ENCODE measurements around the gene RPF1.
"Not testable (repeated sequence)": the region's sequence is repeated elsewhere in the genome, so short reads cannot be mapped to it uniquely, and the experiment has no call there.

RPF1 gene

DNA sequence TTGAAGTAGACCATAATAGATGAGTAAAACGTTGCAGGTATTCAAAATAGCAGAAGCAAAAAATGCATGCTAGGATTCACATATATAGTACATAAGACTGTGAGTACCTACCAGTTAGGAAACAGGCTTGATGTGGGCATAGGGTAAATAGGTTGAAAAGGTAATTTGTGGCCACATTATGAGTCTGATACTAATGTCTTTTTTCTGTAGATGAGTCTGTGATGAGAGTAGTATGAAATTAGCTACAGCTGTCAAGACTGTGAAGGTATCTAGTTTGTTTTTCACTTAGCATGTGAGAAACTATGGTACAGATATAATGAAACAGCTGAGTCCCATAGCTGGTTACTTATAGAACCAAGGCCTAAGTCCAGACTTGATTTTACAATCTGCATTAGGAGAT lies 14.7 kb downstream of the RPF1 start:
- no peak for DNase-seq

DNA sequence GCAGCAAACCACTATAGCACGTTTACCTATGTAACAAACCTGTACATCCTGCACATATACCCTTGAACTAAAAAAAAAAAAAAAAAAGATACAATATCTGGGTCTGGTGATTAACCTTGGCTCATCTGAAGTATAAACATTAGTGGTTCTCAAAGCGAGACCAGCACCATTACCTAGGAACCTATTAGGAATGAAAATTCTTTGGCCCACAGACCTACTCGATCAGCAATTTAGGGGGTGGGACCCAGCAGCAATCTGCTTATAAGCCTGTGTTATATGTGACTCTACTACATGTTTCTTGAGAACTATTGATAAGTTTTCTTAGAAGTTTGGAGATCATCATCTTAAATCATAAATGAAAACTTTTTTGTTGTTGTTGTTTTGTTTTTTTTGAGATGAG lies 17.4 kb downstream of the RPF1 start:
- no peak for DNase-seq

DNA sequence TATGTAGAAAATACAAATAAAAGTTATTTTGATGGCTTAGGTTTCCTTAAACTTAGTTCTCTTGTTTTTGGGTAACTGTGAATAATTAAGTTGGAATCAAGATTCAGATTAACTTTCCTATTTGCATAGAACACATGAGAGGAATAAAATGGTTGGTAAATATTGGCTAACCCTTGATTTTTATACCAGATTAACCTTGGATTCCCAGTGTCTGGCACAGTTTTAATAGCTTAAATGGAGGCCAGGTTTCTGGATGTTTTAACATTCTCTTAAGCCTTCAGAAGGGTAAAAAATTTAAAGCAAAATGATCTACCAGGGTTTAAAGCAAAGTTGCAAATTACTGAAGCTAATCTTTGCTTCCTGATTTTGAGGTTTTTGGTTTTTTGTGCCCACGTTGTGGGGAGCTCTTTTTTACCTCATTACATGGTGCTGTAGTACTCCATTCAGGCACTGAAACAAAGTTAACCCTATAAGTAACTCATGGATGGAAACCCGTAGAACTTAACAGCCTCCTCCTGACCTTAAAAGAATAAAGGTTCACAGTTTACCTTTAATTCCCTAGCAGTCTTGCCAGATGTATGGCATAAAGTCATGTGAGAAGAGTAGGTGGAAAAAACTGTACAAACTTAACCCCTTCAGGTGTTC lies 18.7 kb downstream of the RPF1 start:
- DNase-seq, result no peak

DNA sequence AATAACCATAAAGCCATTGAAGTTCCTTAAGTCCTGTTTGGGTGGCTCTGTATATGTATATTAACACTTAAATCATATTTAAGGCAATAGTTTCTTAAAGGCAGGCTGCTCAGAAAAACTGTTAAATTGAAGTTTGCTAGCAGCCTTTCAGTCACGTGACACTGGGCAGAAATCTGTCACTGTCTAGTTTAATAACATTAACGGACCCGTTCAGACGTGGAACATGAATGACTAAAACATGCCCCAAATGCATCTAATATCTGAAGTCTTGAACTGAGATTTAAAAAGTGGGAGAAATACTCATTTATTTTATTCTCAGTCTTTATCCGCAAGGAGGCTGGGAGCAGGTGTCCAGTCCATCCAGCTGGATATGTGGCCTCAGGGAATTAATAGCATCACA lies 23.9 kb downstream of the RPF1 start:
- no peak for DNase-seq

DNA sequence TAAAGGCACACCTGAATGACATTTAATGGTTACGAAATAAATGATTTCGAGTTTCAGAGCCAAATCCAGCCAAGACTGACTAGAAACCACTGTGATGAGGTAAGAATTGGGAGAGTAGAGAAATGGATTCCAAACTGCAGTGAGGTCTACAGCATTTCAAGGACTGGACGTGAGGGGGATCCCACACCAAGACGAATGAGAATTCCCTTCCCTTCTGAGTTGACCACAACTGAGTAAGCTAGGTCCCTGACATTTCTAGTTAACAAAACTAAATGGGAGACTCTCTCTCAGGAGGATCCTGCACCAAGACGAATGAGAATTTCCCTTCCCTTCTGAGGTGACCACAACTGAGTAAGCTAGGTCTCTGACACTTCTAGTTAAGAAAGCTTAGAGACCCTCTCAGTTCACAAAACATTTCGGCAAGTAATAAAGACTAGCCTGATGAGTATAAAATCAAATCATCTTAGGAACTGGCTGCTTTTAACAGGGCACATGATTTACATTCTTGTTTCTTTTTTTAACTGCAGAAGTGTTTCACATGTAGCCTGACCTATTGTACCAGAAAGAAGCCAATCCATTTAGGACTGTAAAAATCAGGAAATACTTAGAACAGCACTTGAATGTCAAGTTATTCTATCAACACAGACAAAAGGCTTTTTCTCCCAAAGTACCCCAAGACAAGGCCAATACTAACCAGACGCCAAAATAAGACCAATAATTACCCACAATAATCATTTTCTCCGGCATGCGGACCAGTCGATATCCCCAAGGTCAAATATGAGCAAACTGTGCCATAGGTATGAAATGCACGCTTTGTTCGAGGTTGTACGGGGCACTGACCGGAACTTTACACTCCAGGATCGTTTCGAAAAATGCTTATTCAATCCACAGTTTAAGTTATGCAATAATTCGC lies 25.8 kb downstream of the RPF1 start:
- DNase-seq, result no peak

DNA sequence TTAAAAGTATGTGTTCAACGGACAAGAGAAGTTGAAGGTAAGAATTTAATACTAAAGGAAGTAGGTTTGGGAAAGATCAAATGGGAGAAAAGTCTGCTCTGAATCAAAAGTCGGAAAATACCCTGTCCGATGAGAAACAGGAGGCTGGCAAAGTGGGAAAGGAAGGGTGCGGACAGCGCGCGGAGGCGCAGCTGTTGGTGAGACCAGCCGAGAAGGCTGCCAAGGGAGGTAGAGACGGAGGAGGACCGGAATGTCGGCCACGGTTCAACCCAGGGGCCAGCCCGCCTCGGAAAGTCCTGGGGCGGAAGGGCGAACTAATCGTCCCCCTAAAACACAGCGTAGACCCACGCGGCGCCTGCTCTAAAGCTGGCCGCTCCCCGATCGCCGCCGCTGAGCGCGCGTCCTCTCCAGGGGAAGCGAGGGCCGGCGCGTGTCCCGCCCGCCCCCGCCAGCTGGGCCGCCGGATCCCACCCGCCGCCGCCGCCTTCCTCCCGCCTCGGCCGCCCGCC lies 26.5 kb downstream of the RPF1 start:
- no peak for DNase-seq

DNA sequence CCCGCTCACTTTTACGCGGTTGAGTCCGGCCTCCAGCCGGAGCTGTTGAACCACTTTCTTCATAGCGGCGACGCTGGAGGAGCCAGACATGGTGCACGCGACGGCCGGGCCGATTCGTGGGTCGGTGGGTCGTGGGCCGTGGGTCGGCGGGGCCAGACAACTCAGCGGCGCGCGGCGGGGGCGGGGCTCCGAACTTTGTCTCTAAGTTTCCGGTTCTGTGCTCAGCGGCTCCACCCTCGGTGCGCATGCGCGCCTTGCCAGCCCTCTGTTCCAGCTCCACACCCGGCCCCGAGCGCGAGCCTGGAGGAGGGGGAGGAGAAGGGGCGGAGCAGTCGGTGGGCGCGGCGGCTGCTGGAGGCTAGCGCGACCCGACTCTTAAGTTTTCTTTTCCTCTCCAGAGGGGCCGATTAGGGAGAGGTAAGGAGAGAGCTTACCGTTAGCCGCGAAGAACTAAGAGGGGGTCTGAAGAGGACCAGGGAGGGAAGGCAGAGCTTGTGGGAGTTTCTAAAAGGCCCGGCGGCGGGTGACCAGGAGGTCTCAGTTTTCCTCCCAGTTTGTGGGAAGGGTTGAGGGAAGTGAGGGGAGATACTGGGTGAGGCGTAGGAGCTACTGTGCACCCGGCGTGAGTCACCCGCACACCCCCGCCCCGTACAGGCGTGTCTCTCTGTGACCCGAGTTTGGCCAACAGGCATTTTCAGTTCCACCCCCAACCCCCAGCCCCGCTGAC lies 27.1 kb downstream of the RPF1 start, which contains the start of the genes GNG5 and SPATA1:
Gene GNG5, minus strand, starts transcription at position 580 of the 727 bp plus-strand sequence. Its CDS starts 490 bp downstream, at position 90.
Gene SPATA1, plus strand, starts transcription at position 385 of the 727 bp plus-strand sequence. CDS start 9,974 bp downstream, outside the sequence.
- DNase-seq, result peak; percentile 98 to 99

DNA sequence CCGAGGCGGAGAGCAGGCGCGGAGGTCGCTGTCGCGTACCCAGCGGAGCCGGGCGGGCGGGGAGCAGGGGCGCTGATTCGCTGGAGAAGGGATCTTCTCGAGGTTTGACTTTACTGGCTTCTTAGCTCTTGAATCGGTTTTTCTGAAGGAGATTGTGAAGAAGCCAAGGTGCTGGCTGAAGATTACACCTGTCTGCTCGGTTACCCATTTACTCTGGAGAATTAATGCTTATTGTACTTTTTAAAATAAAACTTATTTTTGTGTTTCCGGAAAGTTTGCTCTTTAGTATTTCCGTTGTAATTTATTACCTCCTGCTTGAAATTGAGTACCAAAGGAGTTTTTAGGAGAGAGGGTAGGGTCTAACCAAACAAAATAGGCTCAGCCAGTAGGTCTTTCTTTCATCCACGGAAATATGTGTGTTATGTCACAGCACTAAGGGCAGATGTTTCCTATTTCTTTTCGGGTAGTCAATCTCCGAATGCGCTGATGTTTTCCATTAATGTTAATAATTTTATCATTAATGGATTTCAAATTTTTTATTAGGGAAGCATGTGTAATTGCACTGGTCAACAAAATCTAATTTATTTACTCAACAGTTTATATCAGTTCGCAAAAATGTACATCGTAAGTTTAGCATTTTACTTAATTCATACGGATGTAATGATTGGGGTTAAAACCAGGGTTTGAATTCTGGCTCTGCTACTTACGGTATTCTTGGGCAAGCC lies 27.8 kb downstream of the RPF1 start:
- DNase-seq, result no peak

DNA sequence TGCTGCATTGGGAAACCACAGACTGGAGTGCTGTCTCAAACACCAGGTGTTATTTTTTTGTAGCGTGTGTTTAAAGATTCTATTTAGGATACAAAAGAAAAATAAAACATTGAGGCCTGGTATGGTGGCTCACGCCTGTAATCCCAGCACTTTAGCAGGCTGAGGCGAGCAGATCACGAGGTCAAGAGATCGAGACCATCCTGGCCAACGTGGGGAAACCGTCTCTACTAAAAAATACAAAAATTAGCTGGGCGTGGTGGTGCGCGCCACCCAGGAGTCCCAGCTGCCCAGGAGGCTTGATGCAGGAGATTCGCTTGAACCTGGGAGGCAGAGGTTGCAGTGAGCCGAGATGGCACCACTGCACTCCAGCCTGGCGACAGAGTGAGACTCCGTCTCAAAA lies 28.8 kb downstream of the RPF1 start:
- DNase-seq, result not testable (repeated sequence)

DNA sequence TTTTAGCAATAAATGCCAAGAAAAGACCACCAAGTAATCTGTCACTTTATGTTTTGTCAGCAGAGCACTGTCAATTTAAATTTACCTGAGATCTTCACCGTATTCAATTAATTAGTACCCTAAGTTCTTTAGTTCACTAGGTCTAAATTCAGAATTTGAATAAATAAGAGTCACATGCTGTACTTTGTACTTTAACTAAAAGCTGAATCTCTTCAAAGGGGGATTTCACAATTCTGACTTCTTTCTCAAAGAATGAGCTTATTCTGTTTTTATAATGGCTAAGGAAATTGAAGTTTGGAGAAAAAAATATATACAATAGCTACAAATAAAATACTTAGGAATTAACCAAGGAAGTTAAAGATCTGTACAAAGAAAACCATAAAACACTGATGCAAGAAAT lies 29.4 kb downstream of the RPF1 start:
- no peak for DNase-seq

DNA sequence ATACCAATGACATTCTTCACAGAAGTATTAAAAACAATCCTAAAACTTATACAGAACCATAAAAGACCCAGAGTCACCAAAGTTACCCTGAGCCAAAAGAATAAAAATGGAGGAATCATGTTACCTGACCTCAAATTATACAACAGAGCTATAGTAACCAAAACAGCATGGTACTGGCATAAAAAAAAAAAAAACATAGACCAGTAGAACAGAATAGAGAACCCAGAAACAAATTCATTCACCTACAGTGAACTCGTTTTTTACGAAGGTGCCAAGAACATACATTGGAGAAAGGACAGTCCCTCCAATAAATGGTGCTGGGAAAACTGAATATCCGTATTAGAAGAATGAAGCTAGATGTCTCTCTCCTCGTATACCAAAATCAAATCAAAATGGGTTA lies 30.0 kb downstream of the RPF1 start:
- DNase-seq, result no peak

DNA sequence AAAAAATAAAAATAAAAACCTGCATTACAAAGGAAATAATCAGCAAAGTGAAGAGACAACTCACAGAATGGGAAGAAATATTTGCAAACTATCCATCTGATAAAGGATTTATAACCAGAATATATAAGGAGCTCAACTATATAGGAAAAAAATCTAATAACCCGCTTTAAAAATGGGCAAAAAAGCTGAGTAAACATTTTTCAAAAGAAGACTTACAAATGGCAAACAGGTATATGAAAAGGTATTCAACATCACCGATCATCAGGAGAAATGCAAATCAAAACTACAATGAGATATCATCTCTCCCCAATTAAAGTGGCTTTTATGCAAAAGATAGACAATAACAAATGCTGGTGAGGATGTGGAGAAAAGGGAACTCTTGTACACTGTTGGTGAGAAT lies 31.1 kb downstream of the RPF1 start:
- DNase-seq, result no peak

DNA sequence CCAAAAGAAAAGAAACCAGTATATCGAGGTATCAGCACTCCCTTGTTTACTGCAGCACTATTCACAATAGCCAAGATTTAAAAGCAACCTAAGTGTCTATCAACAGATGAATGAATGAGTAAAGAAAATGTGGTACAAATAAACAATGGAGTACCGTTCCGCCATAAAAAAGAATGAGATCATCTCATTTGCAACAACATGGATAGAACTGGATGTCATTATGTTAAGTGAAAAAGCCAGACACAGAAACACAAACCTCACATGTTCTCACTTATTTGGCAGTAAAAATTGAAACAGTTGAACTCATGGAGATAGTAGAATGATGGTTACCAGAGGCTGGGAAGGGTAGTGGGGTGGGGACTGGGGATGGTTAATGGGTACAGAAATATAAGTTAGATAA lies 31.6 kb downstream of the RPF1 start:
- DNase-seq, result no peak

DNA sequence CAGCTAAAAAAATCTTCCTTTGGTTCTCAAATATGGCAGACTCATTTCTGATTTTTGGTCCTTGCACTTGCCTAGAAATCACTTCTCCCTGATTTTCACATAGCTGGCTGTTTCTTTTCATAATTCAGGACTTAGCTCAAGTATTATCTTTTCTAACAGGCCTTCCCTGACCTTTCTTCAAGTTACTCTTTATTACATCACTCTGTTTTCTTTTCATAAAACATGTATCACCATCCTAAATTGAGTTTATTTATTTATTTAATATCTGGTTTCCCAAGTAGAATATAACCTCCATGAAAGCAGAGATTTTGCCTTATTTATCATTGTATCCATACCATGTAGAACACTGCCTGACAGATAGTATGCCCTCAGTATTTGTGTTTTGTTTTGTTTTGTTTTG lies 45.5 kb downstream of the RPF1 start:
- DNase-seq, result no peak

DNA sequence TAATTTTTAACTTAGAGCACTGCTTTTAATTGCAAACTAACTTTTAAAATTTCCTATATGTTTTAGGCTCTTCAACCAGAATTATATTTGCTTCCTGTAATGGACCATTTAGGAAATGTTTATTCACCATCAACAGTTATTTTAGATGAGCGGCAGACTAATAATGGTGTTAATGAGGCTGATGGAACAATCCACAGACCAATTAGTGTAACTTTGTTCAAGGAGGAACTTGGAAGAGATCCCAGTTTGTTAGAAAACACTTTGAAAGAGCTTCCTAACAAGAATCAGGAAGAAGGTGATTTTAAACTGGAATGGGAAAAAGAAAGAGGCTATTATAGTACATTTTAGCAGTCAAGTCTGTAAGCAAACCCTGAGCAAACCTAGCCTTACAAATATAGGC lies 46.7 kb downstream of the RPF1 start:
- DNase-seq, result no peak

DNA sequence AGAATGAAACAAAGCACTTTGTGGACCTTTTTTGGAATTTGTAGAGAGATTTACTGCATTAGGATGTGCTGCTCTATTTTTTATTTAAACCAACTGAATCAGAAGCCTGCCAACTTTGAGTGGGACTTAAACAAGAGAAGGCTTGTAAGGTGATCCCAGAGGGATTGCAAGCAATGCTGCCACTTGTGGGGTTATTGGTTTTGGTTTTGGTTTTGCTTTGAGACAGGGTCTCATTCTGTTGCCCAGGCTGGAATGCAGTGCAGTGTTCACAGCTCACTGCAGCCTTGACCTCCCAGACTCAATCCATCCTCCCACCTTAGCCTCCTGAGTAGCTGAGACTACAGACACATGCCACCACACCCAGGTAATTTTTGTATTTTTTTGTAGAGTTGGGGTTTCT lies 59.5 kb downstream of the RPF1 start:
- no peak for DNase-seq

DNA sequence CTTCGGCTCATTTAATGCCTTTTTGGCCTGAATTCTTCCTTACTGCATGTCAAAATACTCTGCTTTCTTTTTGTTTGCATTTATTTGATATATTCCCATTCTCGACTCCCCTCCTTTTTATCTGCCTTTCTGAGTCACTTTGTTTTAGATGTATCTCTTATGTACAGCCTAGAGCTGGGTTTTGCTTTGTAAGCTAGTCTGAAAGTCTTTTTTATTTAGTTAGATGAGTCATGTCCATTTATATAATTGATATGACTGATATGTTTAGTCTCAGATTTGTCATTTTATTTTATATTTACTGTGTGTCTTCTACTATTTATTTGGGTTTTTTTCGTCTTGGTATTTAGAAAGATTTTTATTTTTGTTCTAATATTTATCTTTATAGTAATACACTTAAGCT lies 60.9 kb downstream of the RPF1 start:
- DNase-seq, result no peak

DNA sequence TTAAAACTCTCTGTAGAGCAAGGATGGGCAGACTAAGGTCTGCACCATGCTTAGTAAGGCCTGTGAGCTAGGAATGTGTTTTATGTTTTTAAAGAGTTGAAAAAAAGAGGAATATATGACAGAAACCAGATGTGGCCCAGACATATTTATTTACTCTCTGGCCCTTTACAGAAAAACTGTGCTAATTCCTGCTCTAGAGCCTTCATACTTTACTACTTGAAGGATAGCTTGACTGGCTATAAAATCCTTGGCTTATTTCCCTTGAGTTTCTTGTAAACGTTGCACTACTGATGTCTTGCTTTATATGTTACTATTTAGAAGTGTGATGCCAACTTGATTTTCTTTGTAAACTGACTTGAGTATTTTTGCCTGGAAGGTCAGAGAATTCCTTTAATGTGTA lies 61.7 kb downstream of the RPF1 start:
- no peak for DNase-seq

DNA sequence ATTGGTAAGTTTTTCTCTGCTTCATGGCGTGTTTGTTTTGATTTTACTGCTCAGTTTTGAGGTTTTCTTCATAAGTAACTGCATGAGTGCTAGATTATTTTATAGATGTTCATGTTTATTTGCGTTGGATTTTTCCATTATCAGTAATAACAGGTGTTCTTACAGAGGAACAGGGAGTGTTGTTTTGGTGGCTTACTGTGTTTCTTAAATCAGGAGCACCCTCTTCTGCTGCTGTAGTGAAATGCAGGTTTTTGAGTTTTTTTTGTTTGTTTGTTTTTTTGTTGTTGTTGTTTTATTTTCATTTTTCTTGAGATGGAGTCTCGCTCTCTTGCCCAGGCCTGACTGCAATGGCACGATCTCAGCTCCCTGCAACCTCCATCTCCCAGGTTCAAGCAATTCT lies 62.6 kb downstream of the RPF1 start:
- no peak for DNase-seq

All from stimulated activated CD4-positive, alpha-beta T cell treated with anti-CD3 and anti-CD28 coated beads, Interleukin-2, amount 100 ng/mL, for 24 hours (primary cell).